ENCODE measurements around the gene HARS1. TPM values are rescaled to one million over a fixed set of nuclear protein-coding genes. Genes with fewer than 3 reads are reported as not detected.

The HARS1 gene
- total and polyA plus RNA-seq, 2 of the 13 experiments (the other 11 are each of a cell fraction or from before 2014, with no cell fraction given), result 36.9 to 66.2 TPM

GRCh38 chr5:140664359-140665119 is 26.6 kb downstream of the HARS1 start, which contains the start of gene WDR55 (continued):
- TF ChIP-seq HBP1 (CRISPR knock-in tag; IDR thresholded peaks at IDR 0.05; ENCODE audit: low read depth) (no peak), ZNF367 (CRISPR knock-in tag; IDR thresholded peaks at IDR 0.05; ENCODE audit: borderline replicate concordance) (no peak), HNRNPL (IDR thresholded peaks at IDR 0.05; ENCODE audit: low read depth, low read length) (peak; percentile 73; the same call in 1 of the 2 replicates), KDM6A (CRISPR knock-in tag; IDR thresholded peaks at IDR 0.05; ENCODE audit: low read depth) (no peak), MED8 (CRISPR knock-in tag; IDR thresholded peaks at IDR 0.05; ENCODE audit: insufficient replicate concordance) (peak; percentile 55), TOE1 (CRISPR knock-in tag; IDR thresholded peaks at IDR 0.05) (no peak), HNF1B (CRISPR knock-in tag; IDR thresholded peaks at IDR 0.05) (peak; percentile 89; the same call in 1 of the 2 replicates), MLLT10 (CRISPR knock-in tag; IDR thresholded peaks at IDR 0.05) (no peak), ZBTB49 (CRISPR knock-in tag; IDR thresholded peaks at IDR 0.05; ENCODE audit: borderline replicate concordance) (no peak), ZZZ3 (CRISPR knock-in tag; IDR thresholded peaks at IDR 0.05; ENCODE audit: borderline replicate concordance) (0 out of 2 replicates have a peak, but pooled peaks have one; percentile 46), ZNF776 (CRISPR knock-in tag; IDR thresholded peaks at IDR 0.05) (peak; percentile 57; the same call in 1 of the 2 replicates), ZNF546 (CRISPR knock-in tag; conservative IDR thresholded peaks at IDR 0.05) (0 out of 2 replicates have a peak, but pooled peaks have one; percentile 9), SRSF9 (IDR thresholded peaks at IDR 0.05; ENCODE audit: borderline replicate concordance, insufficient read depth, low read depth, low read length, poor library complexity, severe bottlenecking) (no peak), ARNT (IDR thresholded peaks at IDR 0.05) (no peak), IRX3 (CRISPR knock-in tag; IDR thresholded peaks at IDR 0.05; ENCODE audit: borderline replicate concordance, low read depth) (no peak), TFE3 (CRISPR knock-in tag; IDR thresholded peaks at IDR 0.05) (peak; percentile 54; the same call in 1 of the 2 replicates), REXO4 (CRISPR knock-in tag; IDR thresholded peaks at IDR 0.05; ENCODE audit: borderline replicate concordance) (no peak), ZNF512B (CRISPR knock-in tag; IDR thresholded peaks at IDR 0.05; ENCODE audit: borderline replicate concordance) (0 out of 2 replicates have a peak, but pooled peaks have one; percentile 60), MTF2 (CRISPR knock-in tag; IDR thresholded peaks at IDR 0.05; ENCODE audit: borderline replicate concordance) (no peak)
